Hematopoietic multipotent progenitor cell treated with erythropoietin and hydrocortisone succinate and interleukin-3 and kit ligand, for 6 days (in vitro differentiated cells): Measurements from ENCODE around the gene MAPK13.
"Not testable (repeated sequence)": the region's sequence is repeated elsewhere in the genome, so short reads cannot be mapped to it uniquely, and the experiment has no call there.

Experiments used
- DNase-seq: peaks from one replicate; pipeline ENCODE4 v3.0.0-alpha.2; 2015

Gene MAPK13

DNA sequence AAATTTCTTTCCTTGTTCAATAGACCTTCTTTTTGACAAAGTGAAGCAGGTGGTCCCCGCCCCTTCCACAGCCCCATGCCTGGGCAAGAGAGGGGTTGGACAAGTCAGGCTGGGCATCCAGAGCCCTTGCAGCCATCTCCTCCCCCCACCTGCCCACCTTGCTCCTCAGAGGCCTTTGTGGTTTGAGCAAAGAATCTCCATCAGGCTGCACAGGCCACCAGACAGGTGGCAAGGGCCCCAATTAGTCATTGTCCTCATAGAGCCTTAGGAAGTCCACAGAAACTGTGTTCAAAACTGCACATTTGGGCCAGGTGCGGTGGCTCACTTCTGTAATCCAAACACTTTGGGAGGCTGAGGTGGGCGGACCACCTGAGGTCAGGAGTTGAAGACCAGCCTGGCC lies 1.5 kb upstream of the MAPK13 start:
- DNase-seq: no peak

DNA sequence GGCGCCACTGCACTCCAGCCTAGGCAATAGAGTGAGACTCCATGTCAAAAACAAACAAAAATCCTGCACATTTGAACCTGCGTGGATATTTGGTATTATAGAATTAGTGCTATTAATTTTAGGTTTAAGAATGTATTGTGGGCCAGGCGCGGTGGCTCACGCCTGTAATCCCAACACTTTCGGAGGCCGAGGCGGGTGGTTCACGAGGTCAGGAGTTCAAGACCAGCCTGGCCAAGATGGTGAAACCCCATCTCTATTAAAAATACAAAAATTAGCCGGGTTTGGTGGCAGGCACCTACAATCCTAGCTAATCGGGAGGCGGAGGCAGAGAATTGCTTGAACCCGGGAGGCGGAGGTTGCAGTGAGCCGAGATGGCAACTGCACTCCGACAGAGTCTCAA lies 979 bp upstream of the MAPK13 start:
- DNase-seq: not testable (repeated sequence)

- peak; percentile 16 for DNase-seq
These were observed 576 bp downstream of the MAPK13 start for GRCh38 chr6:36130667-36131510.

GRCh38 chr6:36131511-36132245 lies 1.4 kb downstream of the MAPK13 start:
- DNase-seq: peak; percentile 78

DNA sequence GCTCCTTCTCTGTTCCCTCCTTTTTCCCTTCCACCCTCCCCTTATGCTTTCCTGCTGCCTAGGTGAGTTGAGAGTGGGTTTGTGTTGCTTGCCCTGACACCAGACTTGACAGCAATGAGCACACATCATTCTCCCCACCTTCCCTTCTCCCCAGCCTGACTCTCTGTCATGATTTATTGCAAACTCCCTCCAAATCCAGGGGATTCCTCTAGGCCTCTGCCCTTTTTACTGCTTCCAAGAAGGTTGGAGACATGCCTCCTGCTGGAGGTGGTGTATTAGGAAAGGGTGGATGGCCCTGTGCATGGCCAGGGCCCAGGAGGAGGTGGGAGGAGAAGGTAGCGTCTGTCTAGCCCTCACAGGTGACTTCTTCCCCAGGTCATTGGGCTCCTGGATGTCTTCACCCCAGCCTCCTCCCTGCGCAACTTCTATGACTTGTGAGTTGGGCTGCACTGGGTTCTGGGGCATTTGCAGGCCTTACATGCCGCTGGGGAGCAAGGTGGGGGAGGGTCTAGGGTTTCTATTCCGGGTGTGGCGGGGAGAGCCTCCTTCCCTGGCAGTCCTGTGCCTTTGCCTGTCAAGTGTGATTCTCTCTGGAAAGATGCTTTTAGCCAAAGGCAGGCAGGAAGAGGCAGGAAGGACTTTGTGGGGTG lies 2.1 kb downstream of the MAPK13 start:
- no peak for DNase-seq

DNA sequence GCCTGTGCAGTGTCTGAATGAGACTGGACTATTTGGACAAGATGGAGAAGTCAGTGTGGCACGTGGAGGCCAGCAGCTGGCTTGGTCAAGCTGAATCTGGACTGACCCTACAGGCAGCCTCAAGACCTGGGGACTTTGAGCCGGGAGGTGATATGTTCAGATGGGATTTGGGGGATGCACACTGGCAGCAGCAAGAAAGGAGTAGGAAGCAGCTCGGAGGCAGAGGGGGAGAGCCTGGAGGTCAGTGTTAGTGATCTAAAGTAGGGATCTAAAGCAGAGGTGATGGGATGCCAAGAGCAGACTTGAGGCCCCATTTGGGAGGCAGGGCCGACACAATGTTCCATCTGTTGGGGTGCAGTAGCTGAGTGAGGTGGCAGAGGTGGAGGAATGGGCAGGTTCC lies 2.8 kb downstream of the MAPK13 start:
- no peak for DNase-seq

- DNase-seq: no peak
These were observed 3.6 kb downstream of the MAPK13 start for GRCh38 chr6:36133912-36134311.

- no peak for DNase-seq
These were observed 4.9 kb downstream of the MAPK13 start for GRCh38 chr6:36135053-36135731.

GRCh38 chr6:36136034-36136433 lies 5.7 kb downstream of the MAPK13 start:
- no peak for DNase-seq

DNA sequence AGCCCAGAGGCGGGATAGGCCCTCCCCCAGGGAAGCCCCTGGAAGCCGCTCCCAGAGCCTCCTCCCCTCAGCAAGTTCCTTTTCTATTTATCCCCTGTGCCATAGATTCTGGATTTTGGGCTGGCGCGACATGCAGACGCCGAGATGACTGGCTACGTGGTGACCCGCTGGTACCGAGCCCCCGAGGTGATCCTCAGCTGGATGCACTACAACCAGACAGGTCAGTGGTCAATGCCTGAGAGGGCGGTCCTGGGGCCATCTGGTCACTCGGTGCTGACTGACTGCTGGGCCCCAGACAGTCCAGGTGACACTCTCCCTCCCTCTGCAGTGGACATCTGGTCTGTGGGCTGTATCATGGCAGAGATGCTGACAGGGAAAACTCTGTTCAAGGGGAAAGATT lies 6.2 kb downstream of the MAPK13 start:
- DNase-seq: no peak

DNA sequence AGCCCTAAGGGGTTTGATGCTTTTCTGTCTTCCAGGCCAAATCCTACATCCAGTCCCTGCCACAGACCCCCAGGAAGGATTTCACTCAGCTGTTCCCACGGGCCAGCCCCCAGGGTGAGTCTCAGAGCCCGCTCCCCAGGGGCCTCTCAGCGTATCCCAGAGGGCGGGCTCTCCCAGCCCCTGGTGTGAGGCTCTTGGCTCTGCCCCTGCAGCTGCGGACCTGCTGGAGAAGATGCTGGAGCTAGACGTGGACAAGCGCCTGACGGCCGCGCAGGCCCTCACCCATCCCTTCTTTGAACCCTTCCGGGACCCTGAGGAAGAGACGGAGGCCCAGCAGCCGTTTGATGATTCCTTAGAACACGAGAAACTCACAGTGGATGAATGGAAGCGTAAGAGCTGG lies 8.4 kb downstream of the MAPK13 start:
- DNase-seq: no peak

GRCh38 chr6:36139431-36139830 lies 9.1 kb downstream of the MAPK13 start:
- DNase-seq: peak; percentile 58

DNA sequence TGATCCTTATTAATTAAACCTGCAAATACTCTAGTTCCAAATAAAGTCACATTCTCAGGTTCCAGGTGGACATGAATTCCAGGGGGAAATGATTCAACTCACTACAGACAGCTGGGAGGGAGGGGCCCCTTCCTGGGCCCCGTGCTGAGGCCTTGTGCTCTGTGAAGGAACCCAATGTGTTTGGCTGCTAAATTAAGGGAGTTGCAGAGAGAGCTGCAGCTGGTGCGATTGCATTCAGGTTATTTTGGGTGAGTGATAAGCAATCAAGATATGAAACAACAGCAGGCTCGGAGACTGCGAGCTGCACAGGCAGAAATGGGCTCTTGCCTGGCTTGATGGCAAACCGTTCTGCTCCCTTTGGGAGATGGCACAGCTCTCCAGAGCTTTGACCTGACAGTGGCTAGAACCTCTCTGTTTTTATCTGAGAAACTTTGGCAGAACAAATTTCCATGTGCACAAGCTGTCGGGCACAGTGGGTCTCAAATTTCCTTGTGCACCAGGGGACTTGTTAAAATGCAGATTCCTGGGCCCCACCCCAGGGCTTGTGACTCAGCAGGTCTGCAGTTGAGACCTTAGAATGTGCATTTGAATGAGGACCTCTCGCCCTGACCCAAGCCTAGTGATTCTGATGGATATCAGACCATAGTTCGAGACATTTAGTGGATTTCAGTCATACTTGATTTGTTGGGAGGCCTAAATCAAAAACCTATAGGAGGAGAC lies 9.8 kb downstream of the MAPK13 start:
- peak; percentile 15 for DNase-seq

GRCh38 chr6:36141091-36141490 lies 10.8 kb downstream of the MAPK13 start:
- no peak for DNase-seq

DNA sequence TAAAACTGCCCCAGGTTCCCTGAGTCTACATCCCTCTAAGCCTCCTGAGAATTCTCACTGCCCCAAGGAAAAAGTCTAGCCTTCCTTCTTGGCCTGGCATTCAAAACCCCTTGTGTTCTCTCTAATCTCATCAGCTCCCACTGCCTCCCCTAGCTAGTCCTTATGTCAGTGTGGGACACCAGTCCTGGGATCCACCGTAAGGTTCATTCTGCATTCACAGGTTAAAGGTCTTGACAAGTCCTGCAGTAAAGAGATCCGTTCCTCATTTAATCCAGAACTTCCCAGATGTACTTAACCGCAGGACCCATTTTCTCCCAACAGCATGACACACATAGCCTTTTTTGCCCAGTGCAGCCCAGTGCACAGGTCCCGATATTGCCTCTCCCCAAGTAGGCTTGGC lies 11.6 kb downstream of the MAPK13 start:
- DNase-seq: no peak

GRCh38 chr6:36142971-36143838 lies 12.9 kb downstream of the MAPK13 start:
- no peak for DNase-seq

DNA sequence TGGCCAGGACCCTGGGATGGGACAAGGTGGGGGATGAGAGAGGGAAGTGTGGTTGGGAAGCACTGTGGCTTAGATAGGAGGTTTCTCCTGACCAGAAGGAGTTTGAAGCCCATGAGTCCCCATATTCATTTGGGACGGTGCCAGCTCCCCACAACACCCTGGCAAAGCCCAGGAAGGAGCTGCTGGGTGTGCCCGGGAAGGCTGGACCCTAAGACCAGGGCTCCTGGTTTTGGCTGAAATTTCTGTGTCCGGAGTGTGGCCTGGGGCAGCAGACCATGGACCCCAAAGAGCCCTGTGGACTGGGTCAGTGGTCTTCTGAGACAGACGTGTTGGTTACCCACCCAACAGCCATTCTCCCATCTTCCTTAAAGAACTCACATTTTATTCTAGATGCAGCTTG lies 15.2 kb downstream of the MAPK13 start:
- no peak for DNase-seq

DNA sequence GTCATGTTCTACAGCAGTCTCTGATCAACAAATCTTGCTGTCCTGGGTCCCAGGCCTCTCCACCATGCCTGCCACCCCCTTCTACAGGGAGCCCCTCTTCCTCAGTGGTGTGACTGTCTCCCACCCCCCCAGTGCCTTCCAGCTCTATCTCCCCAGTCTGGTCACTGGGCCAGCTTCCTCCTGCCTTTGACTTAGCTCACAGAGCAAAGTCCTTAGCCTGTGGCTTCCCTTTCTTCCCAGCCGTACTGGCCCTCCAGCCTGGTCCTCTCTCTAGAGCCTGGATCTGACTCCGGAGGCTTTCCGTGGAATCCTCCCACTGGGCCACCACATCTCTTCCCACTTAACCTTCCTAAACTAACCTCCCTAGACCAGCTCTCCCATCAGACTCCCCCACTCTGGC lies 17.0 kb downstream of the MAPK13 start:
- DNase-seq: no peak

GRCh38 chr6:36149476-36149875 lies 19.2 kb downstream of the MAPK13 start:
- no peak for DNase-seq

- no peak for DNase-seq
These were observed 20.0 kb downstream of the MAPK13 start for GRCh38 chr6:36150283-36150682.

DNA sequence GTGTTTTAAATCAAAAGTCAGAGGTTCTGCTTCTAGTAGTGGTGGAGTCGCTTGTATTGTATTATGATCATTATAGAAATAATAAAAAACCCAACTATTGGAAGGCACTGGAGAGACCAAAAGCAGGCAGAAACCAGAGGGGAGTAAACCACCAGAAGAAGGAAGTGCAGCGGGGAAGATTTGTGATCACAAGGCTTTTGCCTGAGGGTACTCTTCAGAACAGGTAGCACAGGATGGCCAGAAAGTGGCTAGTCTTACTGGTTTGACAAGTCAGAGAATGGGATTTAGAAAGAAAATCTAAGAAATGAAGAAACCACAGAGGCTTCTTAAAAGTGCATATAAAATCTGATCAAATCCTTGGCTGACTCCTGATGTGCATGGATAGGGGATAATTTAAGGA lies 24.0 kb downstream of the MAPK13 start:
- no peak for DNase-seq

- no peak for DNase-seq
These were observed 25.3 kb downstream of the MAPK13 start for GRCh38 chr6:36155662-36156061.
